ENCODE results near the gene CYP4F11.

GRCh38 chr19:15902254-15902653, 32.1 kb downstream of the CYP4F11 start:
- TF ChIP-seq EZH2 (IDR thresholded peaks at IDR 0.05; ENCODE audit: insufficient read depth, poor library complexity, severe bottlenecking) (no peak), EZH2phosphoT487 (IDR thresholded peaks at IDR 0.05; ENCODE audit: insufficient read depth, low read depth) (no peak)
